HG03045 (cell line): ENCODE measurements around the gene LCLAT1.

Experiments
- ATAC-seq: cut with Tn5 transposase; IDR thresholded peaks from one replicate; pipeline ENCODE4 v1.9.1; 2021; ENCODE audit warnings: mild to moderate bottlenecking, moderate library complexity; ENCODE audit not compliant: unreplicated experiment

LCLAT1 gene

DNA sequence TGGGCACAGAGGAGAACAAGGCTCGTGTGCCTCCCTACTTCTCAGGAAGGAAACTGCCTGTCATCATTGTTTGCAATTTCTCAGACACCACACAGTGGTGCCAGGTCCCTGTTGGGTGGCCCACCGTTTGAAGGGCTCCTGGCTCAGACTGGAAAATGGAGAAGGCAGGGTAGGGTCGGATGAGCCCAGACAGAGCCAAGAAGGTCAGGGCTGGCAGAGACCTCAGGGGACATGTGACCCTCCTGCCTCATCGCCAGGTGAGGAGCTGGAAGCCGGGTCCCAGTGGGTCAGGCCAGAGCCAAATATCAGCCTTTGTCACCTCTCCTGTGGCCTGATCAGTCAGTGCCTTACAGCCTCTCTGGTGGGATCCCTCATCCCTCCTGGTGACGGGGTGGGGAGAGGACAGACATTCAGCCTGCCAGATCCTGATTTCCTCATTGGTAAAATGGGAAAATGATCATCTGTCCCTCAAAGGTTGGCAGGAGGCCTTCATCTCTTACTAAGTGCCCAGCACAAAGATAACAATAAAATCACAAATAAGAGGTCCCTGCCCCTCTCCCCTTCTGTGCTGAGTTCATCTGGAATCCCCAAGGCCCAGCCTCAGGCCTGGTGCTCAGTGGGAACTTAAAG lies 242.6 kb downstream of the LCLAT1 start:
- ATAC-seq, result no peak

GRCh38 chr2:30690126-30690561 lies 243.1 kb downstream of the LCLAT1 start:
- no peak for ATAC-seq

- no peak for ATAC-seq
These were observed 244.3 kb downstream of the LCLAT1 start for GRCh38 chr2:30691091-30691947.

GRCh38 chr2:30691948-30692828 lies 245.1 kb downstream of the LCLAT1 start:
- ATAC-seq, result no peak

DNA sequence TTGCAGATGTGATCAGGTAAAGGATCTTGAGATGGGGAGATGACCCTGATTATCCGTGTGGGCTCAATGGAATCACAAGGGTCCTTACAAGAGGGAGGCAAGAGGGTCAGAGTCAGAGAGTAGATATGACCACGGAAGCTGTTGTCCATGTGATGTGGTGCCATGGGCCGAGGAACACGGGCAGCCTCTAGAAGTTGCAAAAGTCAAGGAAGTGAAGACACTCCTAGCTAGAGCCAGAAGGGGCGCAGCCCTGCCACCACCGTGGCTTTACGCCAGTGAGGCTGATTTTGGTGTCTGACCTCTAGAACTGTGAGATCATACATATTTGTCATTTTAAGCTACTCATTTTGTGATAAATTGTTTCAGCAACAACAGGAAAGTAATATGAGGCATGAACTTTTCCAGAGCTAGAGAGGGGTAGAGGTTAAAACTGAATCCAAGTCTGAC lies 245.8 kb downstream of the LCLAT1 start:
- ATAC-seq, result no peak
